Fibroblast of lung (primary cell): ENCODE data around the gene KAT7. TPM values are rescaled to one million over a fixed set of nuclear protein-coding genes. Genes with fewer than 3 reads are reported as not detected.

Experiments used
- DNase-seq, 2 donors: peaks; one replicate each; pipeline versions ENCODE4 v3.0.0 to v3.0.0-alpha.2; 2010; ENCODE audit warnings: low read depth in 2 of 2
- H2AFZ ChIP-seq: 2 replicates; pipeline ENCODE4 v1.5.1; 2012; ENCODE audit warnings: low read length, control low read depth, inconsistent platforms
- H3K27ac ChIP-seq: 2 replicates; pipeline ENCODE4 v1.5.1; 2011; ENCODE audit warnings: low read length, control low read depth; ENCODE audit not compliant: insufficient read depth
- H3K27me3 ChIP-seq: 2 replicates; pipeline ENCODE4 v1.5.1; 2011; ENCODE audit warnings: mild to moderate bottlenecking, low read length; ENCODE audit not compliant: control insufficient read depth, insufficient read depth
- H3K36me3 ChIP-seq: 2 replicates; pipeline ENCODE4 v1.5.1; 2011; ENCODE audit warnings: low read length; ENCODE audit not compliant: control insufficient read depth, insufficient read depth
- H3K4me1 ChIP-seq: 2 replicates; pipeline ENCODE4 v1.5.1; 2011; ENCODE audit warnings: low read length; ENCODE audit not compliant: control insufficient read depth, insufficient read depth; ENCODE audit errors: extremely low read depth
- H3K4me2 ChIP-seq: 2 replicates; pipeline ENCODE4 v1.5.1; 2011; ENCODE audit warnings: low read length, control low read depth; ENCODE audit not compliant: insufficient read depth; ENCODE audit errors: extremely low read depth
- H3K4me3 ChIP-seq, 4 experiments: fragments of 200-600 bp in 1 of 4; sonication (generic) in 1 of 4; replicated peaks in 1 of 4; 2 replicates each; pipeline ENCODE4 v1.5.1; 2011 to 2016; ENCODE audit warnings: low read length in 4 of 4, low read depth in 3 of 4, mild to moderate bottlenecking in 3 of 4, control low read depth in 2 of 4, inconsistent platforms in 1 of 4, mixed read lengths in 1 of 4; ENCODE audit not compliant: insufficient read depth in 1 of 4; ENCODE audit errors: control extremely low read depth in 1 of 4
- H3K79me2 ChIP-seq: 2 replicates; pipeline ENCODE4 v1.5.1; 2012; ENCODE audit warnings: mild to moderate bottlenecking, low read length, inconsistent platforms; ENCODE audit not compliant: control insufficient read depth, insufficient read depth
- H3K9ac ChIP-seq: 2 replicates; pipeline ENCODE4 v1.5.1; 2011; ENCODE audit warnings: mild to moderate bottlenecking, low read length, control low read depth; ENCODE audit not compliant: insufficient read depth
- H3K9me3 ChIP-seq: 2 replicates; pipeline ENCODE4 v1.5.1; 2012; ENCODE audit warnings: low read depth, low read length; ENCODE audit not compliant: control insufficient read depth, insufficient read depth
- H4K20me1 ChIP-seq: 2 replicates; pipeline ENCODE4 v1.5.1; 2011; ENCODE audit warnings: low read length; ENCODE audit not compliant: control insufficient read depth, insufficient read depth; ENCODE audit errors: extremely low read depth
- CTCF ChIP-seq, 2 donors: IDR thresholded peaks in 1 of 2; conservative IDR thresholded peaks in 1 of 2; 1 replicate in 1 of 2; 2 replicates in 1 of 2; pipeline ENCODE4 v1.5.1; 2011 to 2012; ENCODE audit warnings: low read length in 2 of 2, control low read depth in 1 of 2, inconsistent platforms in 1 of 2, low read depth in 1 of 2, mild to moderate bottlenecking in 1 of 2
- EZH2 ChIP-seq: IDR thresholded peaks from 2 replicates; pipeline ENCODE4 v1.5.1; 2012; ENCODE audit warnings: low read length, control low read depth, mild to moderate bottlenecking; ENCODE audit errors: missing control alignments
- polyA plus RNA-seq, 2 donors: library from polyadenylated mRNA; depleted of rRNA in 1 of 2; stranded (reverse) in 1 of 2; unstranded in 1 of 2; fragments of >200 nt; gene quantifications; 2 replicates each; pipeline ENCODE4 v1.2.1, GENCODE V29; 2011 to 2012; ENCODE audit warnings: missing spikeins in 1 of 2
- total RNA-seq: library from RNA; depleted of rRNA; stranded (reverse); fragments of >200 nt; gene quantifications from 2 replicates; pipeline ENCODE4 v1.2.1, GENCODE V29; 2014

Gene KAT7
- total and polyA plus RNA-seq, 2 donors (not counting 1 experiment from before 2014, with no cell fraction given), result 25.6 to 35.5 TPM

DNA sequence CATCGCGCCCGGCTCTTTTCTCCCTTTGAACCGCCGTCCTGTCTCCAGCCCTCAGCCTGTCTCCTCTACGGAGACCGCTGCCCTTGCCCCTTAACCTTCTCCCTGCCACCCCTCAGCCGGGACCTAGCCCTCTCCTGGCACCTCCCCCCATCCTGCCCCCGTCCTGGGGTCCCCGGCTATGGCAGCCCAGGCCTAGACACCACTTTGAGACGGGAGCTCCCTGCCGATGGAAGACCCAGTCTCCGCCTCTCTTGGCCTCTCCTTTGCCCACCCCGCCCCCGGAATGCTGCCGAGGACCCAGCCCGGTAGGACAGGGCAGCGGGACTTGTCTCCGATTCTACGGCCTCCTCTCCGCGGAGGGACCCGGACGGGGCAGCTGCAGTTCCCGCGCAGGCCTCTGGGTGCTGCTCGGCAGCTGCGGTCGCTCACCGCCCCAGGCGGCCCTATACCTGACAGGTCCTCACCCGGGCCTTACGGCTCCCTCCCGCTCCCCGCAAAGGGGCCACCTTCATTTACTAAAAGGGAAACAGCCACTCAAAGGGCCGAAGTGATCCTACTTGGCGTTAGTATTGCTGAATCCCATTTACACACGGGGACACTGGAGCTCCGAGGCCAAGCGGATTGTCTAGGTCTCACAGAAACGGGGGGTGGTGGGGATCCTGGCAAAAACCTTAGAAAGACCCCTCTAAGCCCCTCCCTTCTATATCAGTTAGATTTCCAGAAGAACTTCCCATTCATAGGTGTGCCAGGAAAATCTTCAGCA is 92.0 kb downstream of the KAT7 start:
- no peaks in the 10 kb centered on the region for H3K9me3 ChIP-seq
- H3K27me3 ChIP-seq, result peaks cover 18% of the 10 kb centered on the region
- H2AFZ ChIP-seq, result no peak overlapping the region
- no peak overlapping the region for H3K27ac ChIP-seq
- no peak overlapping the region for H3K4me3 ChIP-seq
- TF ChIP-seq EZH2, result no peak
- TF ChIP-seq CTCF (conservative IDR thresholded peaks at IDR 0.05 in 1 of 2, IDR thresholded peaks at IDR 0.05 in 1 of 2; ENCODE audit: low read depth in 1 of 2, low read length in 2 of 2), result peak; percentile 87 to 93
- DNase-seq, result peak; percentile 52
- H3K36me3 ChIP-seq, result no peaks in the 10 kb centered on the region
- H3K79me2 ChIP-seq, result no peaks in the 10 kb centered on the region
- no peaks in the 10 kb centered on the region for H3K4me1 ChIP-seq
- no peaks in the 10 kb centered on the region for H4K20me1 ChIP-seq
- H3K4me2 ChIP-seq, result peak overlapping the region; percentile 35
- H3K9ac ChIP-seq, result no peak overlapping the region

DNA sequence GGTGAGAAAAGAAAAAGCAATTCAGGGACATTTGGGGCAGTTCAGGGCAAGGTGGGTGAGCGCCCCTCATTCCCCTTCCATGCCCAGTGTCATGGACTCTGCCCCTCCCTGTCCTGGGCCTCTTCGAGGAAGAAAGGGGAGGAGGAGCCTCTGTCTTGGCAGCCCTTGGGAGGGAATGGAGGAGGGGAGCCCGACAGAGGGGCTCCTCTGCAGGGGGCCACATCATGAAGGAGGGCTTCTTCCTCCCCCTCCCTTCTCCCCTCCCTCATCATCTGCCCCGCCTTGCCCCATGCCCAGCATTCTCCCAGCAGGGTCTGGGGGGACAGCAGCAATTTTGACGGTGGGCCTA is 92.5 kb downstream of the KAT7 start:
- H3K27me3 ChIP-seq, result peaks cover 18% of the 10 kb centered on the region
- no peak for TF ChIP-seq EZH2
- TF ChIP-seq CTCF (conservative IDR thresholded peaks at IDR 0.05 in 1 of 2, IDR thresholded peaks at IDR 0.05 in 1 of 2; ENCODE audit: low read depth in 1 of 2, low read length in 2 of 2), result no peak
- H3K9ac ChIP-seq, result no peak overlapping the region

DNA sequence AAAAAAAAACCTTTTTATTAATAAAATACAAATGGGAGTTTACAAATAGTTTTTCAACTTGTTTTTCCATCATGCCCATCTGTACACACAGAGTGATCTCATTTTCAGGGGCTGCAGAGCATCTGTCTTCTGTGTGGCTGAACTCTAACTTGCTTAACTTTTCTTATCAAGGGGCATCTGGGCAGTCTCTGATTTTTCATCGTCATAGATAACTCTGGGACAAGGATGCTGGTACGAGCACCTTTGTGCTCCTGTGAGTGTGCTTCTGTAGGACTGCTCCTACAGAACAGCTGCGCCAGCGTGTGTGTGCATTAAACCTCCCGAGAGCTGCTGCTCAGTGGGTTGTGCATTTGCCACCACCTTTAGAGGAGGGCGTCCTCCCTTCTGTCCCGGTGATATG is 94.0 kb downstream of the KAT7 start:
- Histone ChIP-seq H3K36me3 (no peaks in the 10 kb centered on the region), H3K27me3 (peaks cover 19% of the 10 kb centered on the region), H3K9me3 (no peaks in the 10 kb centered on the region)

More for the DNA sequence above, 92.5 kb downstream of the KAT7 start:
- Histone ChIP-seq H3K4me1 (no peaks in the 10 kb centered on the region), H3K9me3 (no peaks in the 10 kb centered on the region), H2AFZ (no peak overlapping the region), H3K4me2 (no peak overlapping the region), H3K4me3 (no peak overlapping the region), H3K79me2 (no peaks in the 10 kb centered on the region), H3K36me3 (no peaks in the 10 kb centered on the region), H3K27ac (no peak overlapping the region), H4K20me1 (no peaks in the 10 kb centered on the region)
- DNase-seq, result no peak

More for the DNA sequence above, 94.0 kb downstream of the KAT7 start:
- TF ChIP-seq EZH2 (no peak), CTCF (conservative IDR thresholded peaks at IDR 0.05 in 1 of 2, IDR thresholded peaks at IDR 0.05 in 1 of 2; ENCODE audit: low read depth in 1 of 2, low read length in 2 of 2) (no peak)
- no peaks in the 10 kb centered on the region for H4K20me1 ChIP-seq
- H3K4me1 ChIP-seq, result no peaks in the 10 kb centered on the region
- H3K4me3 ChIP-seq, result no peak overlapping the region
- H2AFZ ChIP-seq, result no peak overlapping the region
- no peaks in the 10 kb centered on the region for H3K79me2 ChIP-seq
- no peak overlapping the region for H3K9ac ChIP-seq
- no peak overlapping the region for H3K4me2 ChIP-seq
- no peak for DNase-seq
- H3K27ac ChIP-seq, result no peak overlapping the region

Other genes starting within 250 kb of the KAT7 start
- gene NXPH3, start 212.8 kb upstream of the KAT7 start, total RNA-seq, result 0.66 and 0.77 TPM in 2 replicates
- gene NXPH3, start 212.8 kb upstream of the KAT7 start, polyA plus RNA-seq, result 0.19 and 0.36 TPM in 2 replicates
- gene SPOP, start 110.6 kb upstream of the KAT7 start, total RNA-seq, result 89.6 and 112 TPM in 2 replicates
- gene SPOP, start 110.6 kb upstream of the KAT7 start, polyA plus RNA-seq, result 35.0 and 46.7 TPM in 2 replicates
- 36.2 and 36.3 TPM in 2 replicates for gene SLC35B1, start 80.7 kb upstream of the KAT7 start, total RNA-seq
- 56.9 and 68.2 TPM in 2 replicates for gene SLC35B1, start 80.7 kb upstream of the KAT7 start, polyA plus RNA-seq
- 1.0 and 3.3 TPM in 2 replicates for gene FAM117A, start 24.6 kb upstream of the KAT7 start, total RNA-seq
- gene FAM117A, start 24.6 kb upstream of the KAT7 start, polyA plus RNA-seq, result 2.3 and 2.4 TPM in 2 replicates
- gene TAC4, start 59.4 kb downstream of the KAT7 start, total RNA-seq, result not detected in 2 replicates
- gene TAC4, start 59.4 kb downstream of the KAT7 start, polyA plus RNA-seq, result not detected in 2 replicates
- not detected in 2 replicates for gene DLX4, start 180.5 kb downstream of the KAT7 start, total RNA-seq
- not detected in 2 replicates for gene DLX4, start 180.5 kb downstream of the KAT7 start, polyA plus RNA-seq
- not detected in 2 replicates for gene DLX3, start 206.5 kb downstream of the KAT7 start, total RNA-seq
- not detected in 2 replicates for gene DLX3, start 206.5 kb downstream of the KAT7 start, polyA plus RNA-seq